GM23248 (cell line): Measurements from ENCODE around the gene NAT8.

Experiments
- EZH2 ChIP-seq: fragments of 200-600 bp; sonication (generic); IDR thresholded peaks from 2 replicates; pipeline ENCODE4 v1.6.1; 2018; ENCODE audit warnings: antibody characterized with exemption, mild to moderate bottlenecking; ENCODE audit not compliant: insufficient read depth, poor library complexity, severe bottlenecking
- EZH2phosphoT487 ChIP-seq: fragments of 200-600 bp; sonication (generic); IDR thresholded peaks from 2 replicates; pipeline ENCODE4 v1.6.1; 2018; ENCODE audit warnings: antibody characterized with exemption, moderate library complexity, mild to moderate bottlenecking, low read depth; ENCODE audit not compliant: insufficient read depth

GRCh38 chr2:73640511-73640911 lies 1.7 kb downstream of the NAT8 start:
- TF ChIP-seq EZH2phosphoT487 (no peak), EZH2 (no peak)
